GM12878 (cell line): ENCODE measurements around the gene C11orf97. TPM values are rescaled to one million over a fixed set of nuclear protein-coding genes. Genes with fewer than 3 reads are reported as not detected.

Experiments
- BCL11A ChIP-seq: IDR thresholded peaks from 2 replicates; pipeline ENCODE4 v1.6.1; 2011; ENCODE audit warnings: low read depth, low read length
- CBX3 ChIP-seq: fragments of 200-600 bp; sonication (generic); IDR thresholded peaks from 2 replicates; pipeline ENCODE4 v1.6.1; 2016; ENCODE audit warnings: low read depth, borderline replicate concordance
- ELK1 ChIP-seq: IDR thresholded peaks from 2 replicates; pipeline ENCODE4 v1.6.1; 2012; ENCODE audit warnings: low read depth, low read length, improper control_type of control experiment
- KLF5 ChIP-seq: fragments of 450-650 bp; IDR thresholded peaks from 2 replicates; pipeline ENCODE4 v1.6.1; 2014; ENCODE audit warnings: mild to moderate bottlenecking; ENCODE audit not compliant: partially characterized antibody
- MEF2B ChIP-seq: fragments of 450-650 bp; IDR thresholded peaks from 2 replicates; pipeline ENCODE4 v1.6.1; 2018; ENCODE audit warnings: mild to moderate bottlenecking, moderate library complexity; ENCODE audit not compliant: partially characterized antibody, poor library complexity, severe bottlenecking
- MTA2 ChIP-seq: fragments of 450-650 bp; IDR thresholded peaks from 2 replicates; pipeline ENCODE4 v1.6.1; 2016; ENCODE audit warnings: low read depth, mild to moderate bottlenecking, moderate library complexity
- REST ChIP-seq: IDR thresholded peaks from 2 replicates; pipeline ENCODE4 v1.6.1; 2012; ENCODE audit warnings: mild to moderate bottlenecking, low read depth, low read length
- SIN3A ChIP-seq: IDR thresholded peaks from 2 replicates; pipeline ENCODE4 v1.6.1; 2012; ENCODE audit warnings: low read depth, low read length, improper control_type of control experiment
- SMAD1 ChIP-seq: fragments of 450-650 bp; IDR thresholded peaks from 2 replicates; pipeline ENCODE4 v1.6.1; 2018; ENCODE audit warnings: mild to moderate bottlenecking, low read depth; ENCODE audit not compliant: partially characterized antibody
- SMARCA5 ChIP-seq: fragments of 450-650 bp; IDR thresholded peaks from 2 replicates; pipeline ENCODE4 v1.6.1; 2017; ENCODE audit warnings: mild to moderate bottlenecking
- SREBF1 ChIP-seq: IDR thresholded peaks from 2 replicates; pipeline ENCODE4 v1.6.1; 2012; ENCODE audit warnings: mild to moderate bottlenecking, low read length
- SUPT20H ChIP-seq: IDR thresholded peaks from 2 replicates; pipeline ENCODE4 v1.6.1; 2011; ENCODE audit warnings: low read depth, mild to moderate bottlenecking, low read length, moderate library complexity, borderline replicate concordance; ENCODE audit not compliant: control insufficient read depth
- TAF1 ChIP-seq: IDR thresholded peaks from 2 replicates; pipeline ENCODE4 v1.6.1; 2011; ENCODE audit warnings: mild to moderate bottlenecking, low read depth, low read length, borderline replicate concordance
- polyA plus RNA-seq, 11 experiments: library from polyadenylated mRNA; depleted of rRNA in 4 of 11; unstranded in 6 of 11; stranded (reverse) in 5 of 11; fragments of >200 nt; fragmentation: Nextera tagmentation in 4 of 11; fragmentation: Illumina TruSeq in 1 of 11; extraction: Ambion mirVana in 4 of 11; extraction: Trizol in 1 of 11; gene quantifications; 1 replicate in 1 of 11; 2 replicates in 10 of 11; pipeline versions ENCODE4 v1.2.1 to v1.2.3, GENCODE V29; 2011 to 2016; ENCODE audit warnings: inconsistent platforms in 2 of 11, missing spikeins in 2 of 11, low read depth in 1 of 11
- total RNA-seq, 4 experiments: library from RNA; depleted of rRNA in 3 of 4; stranded (reverse); fragments of >200 nt in 3 of 4; fragmentation: Illumina TruSeq in 1 of 4; extraction: Trizol in 1 of 4; gene quantifications; 2 replicates each; pipeline versions ENCODE4 v1.2.1 to v1.2.3, GENCODE V29; 2013 to 2021
- TF ChIP-seq, protein P1 (sequence below): IDR thresholded peaks from 2 replicates; pipeline ENCODE4 v1.6.1; 2012; ENCODE audit warnings: improper control_type of control experiment, low read depth, low read length; ENCODE audit not compliant: insufficient replicate concordance
- TF ChIP-seq, protein P2 (sequence below): fragments of 450-650 bp; IDR thresholded peaks from 2 replicates; pipeline ENCODE4 v1.6.1; 2018; ENCODE audit warnings: mild to moderate bottlenecking, low read depth, moderate library complexity; ENCODE audit not compliant: partially characterized antibody
- TF ChIP-seq, protein P3 (sequence below): IDR thresholded peaks from 2 replicates; pipeline ENCODE4 v1.6.1; 2012; ENCODE audit warnings: low read depth, low read length, improper control_type of control experiment

C11orf97 gene
- total and polyA plus RNA-seq, 10 of the 15 experiments (the other 5 are each of a cell fraction or from before 2014, with no cell fraction given): not detected

DNA sequence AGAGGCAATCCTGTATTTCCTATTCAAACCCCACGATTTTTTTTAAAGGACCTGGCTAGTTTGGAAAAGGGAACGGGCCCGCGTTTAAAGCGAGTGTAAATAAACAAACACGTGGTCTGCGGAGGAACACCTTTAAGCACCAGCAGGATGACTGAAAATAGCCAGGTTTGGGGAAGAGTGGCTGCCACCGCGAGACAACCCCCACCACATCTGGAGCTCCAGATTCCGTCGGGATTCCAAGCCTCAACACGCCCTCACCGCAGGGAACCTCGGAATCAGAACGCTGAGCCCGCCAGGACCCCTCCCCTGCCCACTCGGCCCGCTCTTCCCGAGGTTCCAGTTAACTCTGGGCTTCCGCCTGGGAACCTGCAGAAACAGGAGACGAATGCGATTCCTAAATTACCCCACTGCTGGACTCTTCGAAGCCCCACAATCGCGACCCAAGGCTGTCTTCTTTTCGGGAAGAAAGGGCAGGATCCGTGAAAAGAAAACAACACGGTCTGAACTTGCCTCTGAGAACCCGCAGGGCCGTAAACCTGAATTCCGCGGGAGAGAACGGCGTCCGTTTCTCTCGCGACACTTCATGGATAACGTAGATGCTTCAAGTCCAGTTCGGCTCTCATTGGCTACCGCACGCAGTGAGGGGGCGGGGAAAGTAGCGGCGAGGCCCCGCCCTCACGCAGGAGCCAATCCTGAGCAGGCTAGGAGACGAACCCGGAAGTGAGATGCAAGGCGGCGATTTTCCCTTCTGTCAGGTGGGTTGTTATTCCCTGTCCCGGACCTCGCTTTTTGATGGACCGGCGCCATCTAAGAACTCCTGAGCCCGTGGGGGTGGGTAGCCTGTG is 18.8 kb upstream of the C11orf97 start, which contains the start of the genes ANKRD49 and MRE11 (continued):
- TF ChIP-seq, protein P1, sequence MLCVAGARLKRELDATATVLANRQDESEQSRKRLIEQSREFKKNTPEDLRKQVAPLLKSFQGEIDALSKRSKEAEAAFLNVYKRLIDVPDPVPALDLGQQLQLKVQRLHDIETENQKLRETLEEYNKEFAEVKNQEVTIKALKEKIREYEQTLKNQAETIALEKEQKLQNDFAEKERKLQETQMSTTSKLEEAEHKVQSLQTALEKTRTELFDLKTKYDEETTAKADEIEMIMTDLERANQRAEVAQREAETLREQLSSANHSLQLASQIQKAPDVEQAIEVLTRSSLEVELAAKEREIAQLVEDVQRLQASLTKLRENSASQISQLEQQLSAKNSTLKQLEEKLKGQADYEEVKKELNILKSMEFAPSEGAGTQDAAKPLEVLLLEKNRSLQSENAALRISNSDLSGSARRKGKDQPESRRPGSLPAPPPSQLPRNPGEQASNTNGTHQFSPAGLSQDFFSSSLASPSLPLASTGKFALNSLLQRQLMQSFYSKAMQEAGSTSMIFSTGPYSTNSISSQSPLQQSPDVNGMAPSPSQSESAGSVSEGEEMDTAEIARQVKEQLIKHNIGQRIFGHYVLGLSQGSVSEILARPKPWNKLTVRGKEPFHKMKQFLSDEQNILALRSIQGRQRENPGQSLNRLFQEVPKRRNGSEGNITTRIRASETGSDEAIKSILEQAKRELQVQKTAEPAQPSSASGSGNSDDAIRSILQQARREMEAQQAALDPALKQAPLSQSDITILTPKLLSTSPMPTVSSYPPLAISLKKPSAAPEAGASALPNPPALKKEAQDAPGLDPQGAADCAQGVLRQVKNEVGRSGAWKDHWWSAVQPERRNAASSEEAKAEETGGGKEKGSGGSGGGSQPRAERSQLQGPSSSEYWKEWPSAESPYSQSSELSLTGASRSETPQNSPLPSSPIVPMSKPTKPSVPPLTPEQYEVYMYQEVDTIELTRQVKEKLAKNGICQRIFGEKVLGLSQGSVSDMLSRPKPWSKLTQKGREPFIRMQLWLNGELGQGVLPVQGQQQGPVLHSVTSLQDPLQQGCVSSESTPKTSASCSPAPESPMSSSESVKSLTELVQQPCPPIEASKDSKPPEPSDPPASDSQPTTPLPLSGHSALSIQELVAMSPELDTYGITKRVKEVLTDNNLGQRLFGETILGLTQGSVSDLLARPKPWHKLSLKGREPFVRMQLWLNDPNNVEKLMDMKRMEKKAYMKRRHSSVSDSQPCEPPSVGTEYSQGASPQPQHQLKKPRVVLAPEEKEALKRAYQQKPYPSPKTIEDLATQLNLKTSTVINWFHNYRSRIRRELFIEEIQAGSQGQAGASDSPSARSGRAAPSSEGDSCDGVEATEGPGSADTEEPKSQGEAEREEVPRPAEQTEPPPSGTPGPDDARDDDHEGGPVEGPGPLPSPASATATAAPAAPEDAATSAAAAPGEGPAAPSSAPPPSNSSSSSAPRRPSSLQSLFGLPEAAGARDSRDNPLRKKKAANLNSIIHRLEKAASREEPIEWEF: no peak
- TF ChIP-seq CBX3: no peak
- TF ChIP-seq TAF1: 0 out of 2 replicates have a peak, but pooled peaks have one; percentile 42
- TF ChIP-seq, protein P2, sequence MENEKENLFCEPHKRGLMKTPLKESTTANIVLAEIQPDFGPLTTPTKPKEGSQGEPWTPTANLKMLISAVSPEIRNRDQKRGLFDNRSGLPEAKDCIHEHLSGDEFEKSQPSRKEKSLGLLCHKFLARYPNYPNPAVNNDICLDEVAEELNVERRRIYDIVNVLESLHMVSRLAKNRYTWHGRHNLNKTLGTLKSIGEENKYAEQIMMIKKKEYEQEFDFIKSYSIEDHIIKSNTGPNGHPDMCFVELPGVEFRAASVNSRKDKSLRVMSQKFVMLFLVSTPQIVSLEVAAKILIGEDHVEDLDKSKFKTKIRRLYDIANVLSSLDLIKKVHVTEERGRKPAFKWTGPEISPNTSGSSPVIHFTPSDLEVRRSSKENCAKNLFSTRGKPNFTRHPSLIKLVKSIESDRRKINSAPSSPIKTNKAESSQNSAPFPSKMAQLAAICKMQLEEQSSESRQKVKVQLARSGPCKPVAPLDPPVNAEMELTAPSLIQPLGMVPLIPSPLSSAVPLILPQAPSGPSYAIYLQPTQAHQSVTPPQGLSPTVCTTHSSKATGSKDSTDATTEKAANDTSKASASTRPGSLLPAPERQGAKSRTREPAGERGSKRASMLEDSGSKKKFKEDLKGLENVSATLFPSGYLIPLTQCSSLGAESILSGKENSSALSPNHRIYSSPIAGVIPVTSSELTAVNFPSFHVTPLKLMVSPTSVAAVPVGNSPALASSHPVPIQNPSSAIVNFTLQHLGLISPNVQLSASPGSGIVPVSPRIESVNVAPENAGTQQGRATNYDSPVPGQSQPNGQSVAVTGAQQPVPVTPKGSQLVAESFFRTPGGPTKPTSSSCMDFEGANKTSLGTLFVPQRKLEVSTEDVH: peak; percentile 63
- TF ChIP-seq MTA2: no peak
- no peak for TF ChIP-seq BCL11A
- TF ChIP-seq REST: no peak
- no peak for TF ChIP-seq SMARCA5
- TF ChIP-seq SUPT20H: no peak
- TF ChIP-seq SIN3A: peak; percentile 95
- TF ChIP-seq SMAD1: no peak
- TF ChIP-seq SREBF1: no peak
- no peak for TF ChIP-seq ELK1
- TF ChIP-seq MEF2B: no peak
- TF ChIP-seq, protein P3, sequence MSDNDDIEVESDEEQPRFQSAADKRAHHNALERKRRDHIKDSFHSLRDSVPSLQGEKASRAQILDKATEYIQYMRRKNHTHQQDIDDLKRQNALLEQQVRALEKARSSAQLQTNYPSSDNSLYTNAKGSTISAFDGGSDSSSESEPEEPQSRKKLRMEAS: no peak
- TF ChIP-seq KLF5: peak; percentile 66
